ENCODE results near the gene ATOH8.

ATOH8 gene

GRCh38 chr2:85717308-85718008 lies 36.3 kb upstream of the ATOH8 start:
- no peak overlapping the region for H3K4me3 ChIP-seq (IDR thresholded peaks at IDR 0.05; ENCODE audit: insufficient read depth, low read depth, low read length)
- no peak for TF ChIP-seq CTCF (conservative IDR thresholded peaks at IDR 0.05; ENCODE audit: low read depth, low read length)
- no peaks in the 10 kb centered on the region for H3K79me2 ChIP-seq (ENCODE audit: insufficient read depth, low read depth)
- H3K4me2 ChIP-seq, result no peak overlapping the region
- H2AFZ ChIP-seq (ENCODE audit: low read depth), result no peak overlapping the region
- no peaks in the 10 kb centered on the region for H3K4me1 ChIP-seq (ENCODE audit: low read depth, poor library complexity, severe bottlenecking)
- H3K9ac ChIP-seq, result no peak overlapping the region
- no peak overlapping the region for H3K27ac ChIP-seq
- H4K20me1 ChIP-seq (ENCODE audit: insufficient read depth), result no peaks in the 10 kb centered on the region
- no peaks in the 10 kb centered on the region for H3K27me3 ChIP-seq (ENCODE audit: insufficient read depth, low read depth)
- no peaks in the 10 kb centered on the region for H3K36me3 ChIP-seq (ENCODE audit: insufficient read depth)

DNA sequence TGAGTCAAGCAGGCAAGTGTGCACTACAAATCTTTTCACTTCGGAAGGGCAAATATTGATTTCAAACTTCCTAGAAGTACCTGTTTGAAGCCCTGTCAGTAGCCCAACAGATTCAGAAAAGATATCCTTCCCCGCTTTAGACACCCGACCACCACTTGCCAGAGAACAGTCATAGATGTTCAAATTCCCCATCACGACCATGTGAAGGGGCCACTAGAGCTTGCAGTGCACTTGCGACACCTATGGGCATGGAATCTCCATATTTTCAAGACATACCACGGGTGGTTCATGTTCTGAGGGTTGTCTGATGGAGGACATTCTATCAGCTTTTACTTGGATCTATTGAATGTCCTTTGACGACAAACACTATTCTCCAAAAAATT lies 35.8 kb upstream of the ATOH8 start:
- Histone ChIP-seq H3K4me2 (no peak overlapping the region), H3K4me3 (IDR thresholded peaks at IDR 0.05; ENCODE audit: insufficient read depth, low read depth, low read length) (no peak overlapping the region), H3K4me1 (ENCODE audit: low read depth, poor library complexity, severe bottlenecking) (no peaks in the 10 kb centered on the region), H3K27me3 (ENCODE audit: insufficient read depth, low read depth) (no peaks in the 10 kb centered on the region), H4K20me1 (ENCODE audit: insufficient read depth) (no peaks in the 10 kb centered on the region), H3K9ac (no peak overlapping the region), H3K36me3 (ENCODE audit: insufficient read depth) (no peaks in the 10 kb centered on the region), H2AFZ (ENCODE audit: low read depth) (no peak overlapping the region), H3K27ac (no peak overlapping the region), H3K79me2 (ENCODE audit: insufficient read depth, low read depth) (no peaks in the 10 kb centered on the region)
- TF ChIP-seq CTCF (conservative IDR thresholded peaks at IDR 0.05; ENCODE audit: low read depth, low read length), result no peak

DNA sequence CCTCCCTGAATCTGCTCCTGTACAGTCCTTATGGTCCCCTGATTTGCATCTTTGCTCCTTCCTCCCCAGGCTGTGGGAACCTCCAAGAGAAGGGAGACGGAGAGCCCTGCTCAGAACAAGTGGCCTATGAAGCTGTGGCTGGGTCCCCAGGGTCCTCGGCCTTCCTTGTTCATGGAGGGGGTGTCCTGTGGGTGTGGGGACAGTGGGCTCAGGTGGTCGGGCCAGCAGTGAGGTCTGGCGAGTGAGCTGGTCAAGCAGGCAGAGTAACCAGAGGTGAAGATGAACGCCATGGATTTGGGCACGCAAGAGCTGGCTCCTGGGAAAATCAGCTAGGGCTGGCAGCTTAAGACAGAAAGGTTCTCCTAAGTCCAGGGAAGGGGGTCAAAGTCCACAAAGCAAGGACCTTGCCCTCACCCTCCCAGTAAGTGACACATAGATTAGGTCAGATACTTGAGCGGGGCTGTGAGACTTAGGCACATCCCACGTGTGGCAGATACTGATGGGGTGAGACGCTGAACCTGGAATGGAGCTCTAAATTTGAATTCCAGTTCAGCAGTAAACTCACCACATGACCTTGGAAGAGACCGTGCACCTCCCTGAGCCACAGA lies 34.8 kb upstream of the ATOH8 start:
- no peak overlapping the region for H3K4me2 ChIP-seq
- no peak overlapping the region for H3K9ac ChIP-seq
- H3K4me3 ChIP-seq (IDR thresholded peaks at IDR 0.05; ENCODE audit: insufficient read depth, low read depth, low read length), result no peak overlapping the region
- no peaks in the 10 kb centered on the region for H3K36me3 ChIP-seq (ENCODE audit: insufficient read depth)
- H3K4me1 ChIP-seq (ENCODE audit: low read depth, poor library complexity, severe bottlenecking), result no peaks in the 10 kb centered on the region
- no peaks in the 10 kb centered on the region for H3K79me2 ChIP-seq (ENCODE audit: insufficient read depth, low read depth)
- H3K27me3 ChIP-seq (ENCODE audit: insufficient read depth, low read depth), result no peaks in the 10 kb centered on the region; the same call in 1 of the 2 replicates
- no peak overlapping the region for H2AFZ ChIP-seq (ENCODE audit: low read depth)
- TF ChIP-seq CTCF (conservative IDR thresholded peaks at IDR 0.05; ENCODE audit: low read depth, low read length), result no peak
- no peaks in the 10 kb centered on the region for H4K20me1 ChIP-seq (ENCODE audit: insufficient read depth)
- no peak overlapping the region for H3K27ac ChIP-seq

DNA sequence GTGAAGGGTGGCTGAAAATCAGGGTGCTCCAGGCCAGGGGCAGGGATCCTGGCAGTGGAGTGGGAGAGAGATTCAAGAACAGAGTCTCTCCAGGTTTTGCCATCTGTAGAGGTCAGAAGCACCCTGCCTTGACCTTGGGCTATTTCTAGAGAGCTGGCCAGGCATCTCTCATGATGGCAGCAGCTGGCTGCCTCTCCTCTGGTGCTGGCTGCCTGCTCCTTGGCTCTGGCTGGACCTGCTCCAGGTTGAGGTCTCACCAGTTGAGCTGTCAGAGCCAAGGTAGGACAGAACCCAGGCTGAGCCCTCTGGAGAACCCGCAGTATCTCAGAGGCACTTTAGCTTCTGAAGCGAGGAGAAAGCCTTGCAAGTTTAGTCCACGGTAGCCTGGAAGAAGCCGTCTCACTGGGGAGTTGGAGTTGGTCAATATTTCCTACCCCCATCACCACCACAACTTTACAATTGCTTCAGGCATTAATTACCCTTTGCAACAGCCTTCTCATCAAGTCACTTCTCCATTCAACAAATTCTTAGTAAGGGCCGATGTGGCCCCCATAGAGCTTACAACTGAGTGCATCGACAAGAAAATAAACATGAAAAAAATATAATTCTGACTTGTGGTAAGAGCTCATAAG lies 34.1 kb upstream of the ATOH8 start:
- no peak overlapping the region for H3K9ac ChIP-seq
- no peak overlapping the region for H3K4me3 ChIP-seq (IDR thresholded peaks at IDR 0.05; ENCODE audit: insufficient read depth, low read depth, low read length)
- no peaks in the 10 kb centered on the region for H3K4me1 ChIP-seq (ENCODE audit: low read depth, poor library complexity, severe bottlenecking)
- H3K27me3 ChIP-seq (ENCODE audit: insufficient read depth, low read depth), result no peaks in the 10 kb centered on the region; the same call in 1 of the 2 replicates
- H3K36me3 ChIP-seq (ENCODE audit: insufficient read depth), result no peaks in the 10 kb centered on the region
- no peak overlapping the region for H3K27ac ChIP-seq
- H3K79me2 ChIP-seq (ENCODE audit: insufficient read depth, low read depth), result no peaks in the 10 kb centered on the region
- no peak for TF ChIP-seq CTCF (conservative IDR thresholded peaks at IDR 0.05; ENCODE audit: low read depth, low read length)
- no peak overlapping the region for H3K4me2 ChIP-seq
- H2AFZ ChIP-seq (ENCODE audit: low read depth), result no peak overlapping the region
- no peaks in the 10 kb centered on the region for H4K20me1 ChIP-seq (ENCODE audit: insufficient read depth)

Data from KMS-11 (cell line).